ENCODE results near the gene USP6NL.
A peak's percentile ranks its signal among the peaks of the same experiment; 100 is the strongest.
"Not testable (repeated sequence)": the region's sequence is repeated elsewhere in the genome, so short reads cannot be mapped to it uniquely, and the experiment has no call there.

The USP6NL gene

GRCh38 chr10:11511321-11511720 is 100.1 kb downstream of the USP6NL start:
- DNase-seq = no peak

GRCh38 chr10:11510736-11511135 is 100.7 kb downstream of the USP6NL start:
- DNase-seq = no peak

- no peak for DNase-seq
These were observed 101.2 kb downstream of the USP6NL start for GRCh38 chr10:11510281-11510680.

- DNase-seq = no peak
These were observed 102.4 kb downstream of the USP6NL start for GRCh38 chr10:11509036-11509435.

- DNase-seq = no peak
These were observed 105.1 kb downstream of the USP6NL start for GRCh38 chr10:11506247-11506789.

- peak in 1 of 2 experiments; percentile 5 for DNase-seq
These were observed 105.8 kb downstream of the USP6NL start for GRCh38 chr10:11505639-11506038.

GRCh38 chr10:11504566-11505285 is 106.7 kb downstream of the USP6NL start:
- DNase-seq = no peak

GRCh38 chr10:11501600-11501999 is 109.8 kb downstream of the USP6NL start:
- DNase-seq = no peak

- no peak for DNase-seq
These were observed 111.9 kb downstream of the USP6NL start for GRCh38 chr10:11499425-11500071.

- DNase-seq = no peak
These were observed 113.1 kb downstream of the USP6NL start for GRCh38 chr10:11498399-11498798.

GRCh38 chr10:11494923-11495322 is 116.5 kb downstream of the USP6NL start:
- not testable (repeated sequence) for DNase-seq

GRCh38 chr10:11493646-11494045 is 117.8 kb downstream of the USP6NL start:
- DNase-seq = no peak

GRCh38 chr10:11491087-11491486 is 120.4 kb downstream of the USP6NL start:
- no peak for DNase-seq

- no peak for DNase-seq
These were observed 121.9 kb downstream of the USP6NL start for GRCh38 chr10:11489591-11489990.

- no peak for DNase-seq
These were observed 123.3 kb downstream of the USP6NL start for GRCh38 chr10:11488126-11488525.

- no peak for DNase-seq
These were observed 128.0 kb downstream of the USP6NL start for GRCh38 chr10:11483201-11484148.

- no peak for DNase-seq
These were observed 129.1 kb downstream of the USP6NL start for GRCh38 chr10:11482306-11482705.

GRCh38 chr10:11480687-11481086 is 130.8 kb downstream of the USP6NL start:
- DNase-seq = no peak

- no peak for DNase-seq
These were observed 132.2 kb downstream of the USP6NL start for GRCh38 chr10:11479300-11479699.

GRCh38 chr10:11478807-11479206 is 132.6 kb downstream of the USP6NL start:
- DNase-seq = no peak

GRCh38 chr10:11475831-11476434 is 135.5 kb downstream of the USP6NL start:
- no peak for DNase-seq

GRCh38 chr10:11473128-11473760 is 138.2 kb downstream of the USP6NL start:
- no peak for DNase-seq

Measured in stimulated activated CD4-positive, alpha-beta T cell treated with anti-CD3 and anti-CD28 coated beads, Interleukin-4, amount 100 ng/mL, for 4 hours (primary cell).